Stimulated activated CD4-positive, alpha-beta T cell treated with anti-CD3 and anti-CD28 coated beads, TNF-alpha, amount 100 ng/mL, for 24 hours (primary cell): ENCODE measurements around the gene NEURL3.
"Not testable (repeated sequence)": the region's sequence is repeated elsewhere in the genome, so short reads cannot be mapped to it uniquely, and the experiment has no call there.

Experiments
- DNase-seq, 3 experiments: peaks; one replicate each; pipeline ENCODE4 v3.0.0-alpha.2; 2020; ENCODE audit warnings: low read depth in 3 of 3

NEURL3 gene

DNA sequence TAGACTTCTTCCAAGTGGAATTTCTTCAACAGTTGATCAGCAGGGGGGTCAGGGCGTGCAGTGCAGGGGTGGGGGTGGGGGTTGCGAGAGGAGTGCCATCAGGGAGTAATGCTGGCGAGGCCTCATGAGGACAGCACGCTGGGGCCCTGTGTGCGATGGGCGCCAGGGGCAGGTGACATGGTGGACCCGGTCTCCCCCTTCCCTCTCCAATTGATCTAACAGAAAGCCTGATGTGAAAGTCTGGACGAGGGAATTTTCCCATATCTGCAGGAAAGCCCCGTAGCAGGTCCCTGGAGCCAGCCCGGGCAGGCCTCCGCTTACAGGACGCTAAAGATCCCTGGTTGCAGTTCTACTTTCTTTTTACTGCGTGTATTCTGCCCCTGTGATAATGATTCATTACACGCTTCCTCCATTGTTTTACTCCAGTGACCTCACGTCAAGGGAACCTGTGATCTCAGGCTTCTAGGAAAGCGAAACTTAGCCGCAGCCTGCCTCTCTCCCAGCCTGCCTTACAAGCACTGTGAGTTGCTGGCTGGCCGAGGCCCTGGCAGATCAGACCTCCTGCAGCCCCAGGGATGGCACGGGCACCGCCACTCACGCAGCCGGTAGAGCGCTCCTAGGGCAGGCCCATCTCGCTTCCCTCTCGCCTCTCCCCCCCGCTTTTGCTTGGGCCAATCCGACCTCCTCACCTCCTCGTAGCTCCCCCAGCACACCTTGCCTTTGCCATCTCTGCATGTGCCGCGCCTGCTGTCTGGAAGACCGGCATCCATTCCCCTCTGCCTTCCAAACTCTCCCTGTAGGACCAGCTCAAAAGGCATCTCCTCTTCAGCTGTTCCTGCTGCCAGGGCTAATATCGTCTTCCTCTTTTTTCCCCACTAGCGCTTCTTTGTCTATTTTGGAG lies 19.2 kb downstream of the NEURL3 start:
- peak; percentile 69 to 79 (median 72) for DNase-seq

DNA sequence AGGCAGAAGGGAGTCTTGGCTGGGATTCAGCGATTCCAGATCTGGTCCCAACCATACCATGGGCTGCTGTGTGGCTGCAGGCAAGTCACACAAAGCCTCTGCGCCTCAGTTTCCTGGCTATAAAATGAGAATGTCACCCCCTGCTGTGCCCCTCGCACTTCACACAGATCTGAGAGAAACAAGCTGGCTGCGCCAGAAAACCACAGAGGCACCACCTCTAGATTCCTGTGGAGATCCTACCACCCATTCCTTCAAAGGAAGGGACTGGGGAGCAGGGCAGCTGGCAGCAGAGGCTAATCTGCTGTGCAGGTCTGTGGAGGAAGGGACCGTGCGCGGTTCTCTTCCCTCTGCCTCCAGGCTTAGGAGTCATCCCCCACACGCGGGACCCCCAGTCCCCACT lies 19.8 kb downstream of the NEURL3 start:
- DNase-seq, result no peak

DNA sequence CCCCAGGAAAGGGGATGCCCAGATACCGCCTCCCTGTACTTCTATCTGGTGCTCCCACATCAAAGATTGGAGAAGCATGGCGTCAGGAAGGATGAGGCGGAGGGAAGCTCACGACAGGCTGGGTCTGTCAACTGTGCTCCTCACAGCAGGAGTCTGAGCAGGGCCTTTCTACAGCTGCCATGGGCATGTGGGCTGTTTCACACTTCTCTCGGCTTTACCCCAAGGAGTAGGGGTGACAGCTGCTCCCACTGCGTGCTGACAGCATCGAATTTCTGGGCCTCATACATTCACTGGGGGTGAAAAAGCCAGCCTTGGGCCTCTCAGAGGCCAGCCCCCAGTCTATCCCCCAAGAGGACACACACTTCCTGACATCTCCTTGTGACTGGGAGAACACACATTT lies 21.1 kb downstream of the NEURL3 start:
- no peak for DNase-seq

DNA sequence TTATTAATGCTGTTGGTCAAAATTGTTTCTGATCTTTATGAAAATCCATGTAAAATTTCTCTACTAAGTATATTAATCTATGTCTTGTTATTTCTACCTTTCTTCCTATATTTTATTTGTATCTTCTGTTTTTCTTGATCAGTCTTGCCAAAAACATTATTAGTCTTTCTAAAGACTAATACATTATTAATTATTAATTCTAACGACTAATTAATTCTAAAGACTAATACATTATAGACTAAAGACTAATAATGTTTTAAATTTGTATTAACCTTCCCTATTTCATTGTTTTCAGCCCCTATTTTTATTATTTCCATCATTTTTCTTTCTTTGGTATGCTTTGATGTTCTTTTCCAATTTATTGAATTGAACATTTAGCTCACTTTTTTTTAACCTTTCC lies 27.7 kb downstream of the NEURL3 start:
- DNase-seq, result no peak

DNA sequence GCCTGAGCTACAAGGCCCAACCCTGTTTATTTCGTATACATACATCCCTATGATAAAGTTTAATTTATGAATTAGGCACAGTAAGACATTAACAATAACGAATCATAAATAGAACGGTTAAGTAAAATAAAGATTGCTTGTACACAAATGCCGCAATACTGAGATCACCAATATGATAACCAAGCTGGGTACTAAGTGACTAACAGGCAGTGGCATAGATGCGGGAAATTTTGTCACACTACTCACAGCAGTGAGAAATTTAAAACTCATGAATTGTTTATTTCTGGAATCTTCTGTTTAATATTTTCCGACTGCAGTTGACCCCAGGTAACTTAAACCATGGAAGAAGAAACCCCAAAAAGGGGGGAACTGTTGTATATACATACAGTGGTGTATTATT lies 33.4 kb downstream of the NEURL3 start:
- DNase-seq, result no peak

DNA sequence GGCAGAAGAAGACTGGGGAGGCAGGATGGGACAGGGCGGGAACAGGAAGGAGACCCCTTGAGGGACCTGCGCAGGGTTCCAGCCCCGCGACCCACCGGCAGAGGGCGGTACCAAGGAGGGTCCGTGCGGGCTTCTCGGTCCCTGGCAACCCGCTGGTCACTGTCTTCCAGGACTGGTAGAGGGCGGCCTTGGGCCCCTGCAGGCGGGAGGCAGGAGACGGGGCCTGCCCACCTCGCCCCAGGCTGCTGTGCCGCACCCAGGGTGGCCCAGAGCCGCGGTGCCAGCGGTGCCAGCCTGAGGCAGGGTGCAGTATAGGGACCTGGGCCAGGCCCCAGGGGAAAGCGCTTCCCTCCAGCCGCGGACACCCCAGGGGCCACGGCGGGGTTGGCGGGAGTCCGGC lies 34.5 kb downstream of the NEURL3 start:
- peak in 2 of 3 experiments; percentile 31 to 57 for DNase-seq

DNA sequence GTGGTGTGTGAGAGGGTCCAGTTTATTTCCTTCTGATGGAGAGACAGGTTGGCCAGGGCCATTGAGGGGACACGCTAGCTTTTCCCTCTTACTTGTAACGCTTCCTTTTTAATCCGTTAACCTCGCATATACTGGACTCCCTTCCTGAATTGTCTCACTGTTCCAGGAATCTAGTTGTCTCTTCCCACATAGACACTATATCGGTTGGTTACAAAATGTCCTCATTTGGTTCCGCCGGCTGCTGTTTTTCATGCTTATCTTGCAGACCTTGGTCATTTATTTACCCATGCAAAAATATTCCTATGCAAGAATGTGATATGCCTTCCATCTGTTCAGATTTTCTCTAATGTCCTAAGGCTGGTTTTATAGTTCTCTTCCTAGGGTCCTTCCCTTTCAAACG lies 35.0 kb downstream of the NEURL3 start:
- DNase-seq, result no peak

DNA sequence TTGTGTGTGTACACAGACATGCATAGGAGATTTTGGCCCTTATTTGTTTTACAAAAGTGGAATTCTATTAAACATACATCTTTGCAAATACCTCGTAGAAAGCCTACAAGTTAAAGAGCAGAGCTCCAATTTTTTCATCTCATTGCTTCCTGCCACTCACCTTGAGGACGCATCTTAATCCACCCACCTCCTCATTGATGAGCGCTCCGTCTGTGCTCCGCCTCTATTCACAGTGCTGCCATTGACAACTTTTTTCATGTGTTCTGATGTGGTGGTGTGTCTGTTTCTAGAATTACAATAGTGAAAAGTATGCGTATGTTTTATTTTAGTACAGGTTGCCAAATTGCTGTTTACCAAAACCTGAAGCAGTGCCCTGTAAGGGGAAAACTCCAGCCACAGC lies 36.3 kb downstream of the NEURL3 start:
- no peak for DNase-seq

DNA sequence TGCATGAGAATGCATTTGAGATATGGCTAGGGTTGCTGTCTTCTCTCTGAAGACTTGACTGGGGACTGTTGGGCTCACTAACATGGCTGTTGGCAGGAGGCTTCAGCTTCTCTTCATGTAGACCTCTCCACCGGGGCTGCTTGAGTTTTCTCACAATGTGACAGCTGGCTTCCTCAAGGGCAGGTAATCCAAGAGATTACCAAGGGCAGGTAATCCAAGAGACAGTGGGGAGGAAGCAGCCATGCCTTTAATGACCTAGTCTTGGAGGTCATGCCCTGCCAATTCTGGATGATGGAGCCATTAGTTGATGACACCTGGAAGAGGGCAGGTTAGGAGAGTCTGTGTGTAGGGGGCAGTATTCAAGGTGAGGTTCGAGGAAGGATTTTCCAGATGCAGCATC lies 40.5 kb downstream of the NEURL3 start:
- no peak for DNase-seq

DNA sequence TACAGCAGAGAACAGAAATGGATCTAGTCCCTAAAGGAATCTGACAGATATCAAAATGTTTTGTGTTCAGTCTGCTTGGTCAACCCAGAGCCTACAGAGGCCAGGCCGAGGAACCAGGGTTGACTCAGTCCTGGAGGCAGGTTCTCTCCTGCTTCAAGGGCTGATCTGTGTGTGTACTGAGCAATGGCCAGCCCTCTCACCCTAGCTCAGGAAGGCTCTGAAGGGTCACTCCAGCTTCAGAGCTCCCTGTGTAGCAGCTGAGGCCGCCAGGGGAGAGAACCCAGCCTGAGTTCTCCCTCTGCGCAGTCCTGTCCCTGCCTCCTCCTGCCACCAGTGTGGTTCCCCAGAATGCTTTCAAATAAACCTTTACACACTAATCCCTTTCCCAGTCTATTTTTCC lies 41.1 kb downstream of the NEURL3 start:
- no peak for DNase-seq

DNA sequence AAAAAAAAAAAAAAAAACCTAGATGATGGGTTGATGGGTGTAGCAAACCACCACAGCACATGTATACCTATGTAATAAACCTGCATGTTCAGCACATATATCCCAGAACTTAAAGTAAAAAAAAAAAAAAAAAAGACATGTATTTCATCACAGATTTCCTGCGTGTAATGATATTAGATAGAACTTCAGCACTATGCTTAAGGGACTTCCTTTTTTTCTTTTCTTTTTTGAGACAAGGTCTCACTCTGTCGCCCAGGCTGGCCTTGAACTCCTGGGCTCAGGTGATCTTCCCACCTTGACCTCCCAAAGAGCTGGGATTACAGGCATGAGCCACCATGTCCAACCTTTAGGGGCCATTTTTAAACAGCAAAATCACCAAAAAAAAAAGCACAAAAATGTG lies 42.0 kb downstream of the NEURL3 start:
- no peak for DNase-seq

DNA sequence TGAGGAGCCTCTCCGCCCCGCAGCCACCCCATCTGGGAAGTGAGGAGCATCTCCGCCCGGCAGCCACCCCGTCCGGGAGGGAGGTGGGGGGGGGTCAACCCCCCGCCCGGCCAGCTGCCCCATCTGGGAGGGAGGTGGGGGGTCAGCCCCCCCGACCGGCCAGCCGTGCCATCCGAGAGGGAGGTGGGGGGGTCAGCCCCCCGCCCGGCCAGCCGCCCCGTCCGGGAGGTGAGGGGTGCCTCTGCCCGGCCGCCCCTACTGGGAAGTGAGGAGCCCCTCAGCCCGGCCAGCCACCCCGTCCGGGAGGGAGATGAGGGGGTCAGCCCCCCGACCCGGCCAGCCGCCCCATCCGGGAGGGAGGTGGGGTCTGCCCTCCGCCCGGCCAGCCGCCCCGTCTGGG lies 43.5 kb downstream of the NEURL3 start:
- DNase-seq, result not testable (repeated sequence)

DNA sequence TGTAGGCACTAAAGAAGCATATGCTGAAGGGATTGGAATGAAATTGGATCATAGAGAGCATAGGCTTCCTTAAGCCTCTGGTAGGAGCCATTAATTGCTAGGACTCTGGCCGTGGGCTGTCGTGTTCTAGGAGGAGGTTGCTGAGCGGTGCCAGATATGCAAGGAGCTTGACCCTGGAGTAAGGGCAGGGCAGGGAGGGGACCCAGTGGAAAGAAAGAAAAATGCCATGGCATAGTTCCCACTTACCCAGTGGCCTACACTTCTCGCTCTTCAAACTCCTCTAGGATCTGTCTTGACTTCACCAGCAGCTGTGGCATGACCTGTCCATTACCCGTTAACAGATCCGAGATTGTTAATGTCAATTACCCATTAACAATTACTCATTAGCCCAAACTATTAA lies 53.1 kb downstream of the NEURL3 start:
- DNase-seq, result no peak

DNA sequence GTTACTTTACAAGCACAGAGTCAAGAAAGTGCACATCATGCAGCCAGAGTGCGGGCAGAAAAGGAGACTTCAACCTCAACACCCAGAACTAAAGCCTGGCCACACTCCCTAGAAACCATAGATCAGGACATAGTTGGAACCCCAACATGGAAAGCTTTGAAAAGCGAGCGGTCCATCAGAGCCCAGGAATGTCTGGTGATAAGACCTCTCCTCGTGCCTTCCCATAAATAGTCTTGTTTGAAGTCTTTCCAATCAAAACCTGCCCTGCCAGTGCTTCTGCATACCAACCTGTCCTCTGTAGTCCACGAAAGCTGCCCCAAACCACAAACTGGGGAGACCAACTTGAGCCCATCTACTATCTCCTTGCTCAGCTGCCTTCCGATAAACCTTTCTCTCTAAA lies 55.5 kb downstream of the NEURL3 start:
- no peak for DNase-seq

DNA sequence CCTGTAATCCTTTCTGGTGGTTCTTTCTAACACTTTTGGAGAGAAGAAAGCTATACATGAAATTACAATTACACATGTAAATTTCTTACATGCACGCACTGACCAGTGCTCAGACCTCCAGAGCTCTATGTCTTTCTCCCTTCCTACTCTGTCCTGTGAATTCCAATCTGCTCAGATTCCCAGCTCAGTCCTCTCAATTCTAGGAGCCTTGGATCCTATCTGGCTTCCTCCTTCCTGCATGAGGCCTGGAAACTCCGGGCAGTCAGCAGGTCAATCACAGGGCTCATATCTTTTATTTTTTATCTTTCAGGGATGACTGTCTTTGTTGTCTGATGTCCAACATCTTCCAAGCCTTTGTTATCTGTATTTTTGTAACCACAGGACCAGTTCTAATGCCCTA lies 56.0 kb downstream of the NEURL3 start:
- no peak for DNase-seq

DNA sequence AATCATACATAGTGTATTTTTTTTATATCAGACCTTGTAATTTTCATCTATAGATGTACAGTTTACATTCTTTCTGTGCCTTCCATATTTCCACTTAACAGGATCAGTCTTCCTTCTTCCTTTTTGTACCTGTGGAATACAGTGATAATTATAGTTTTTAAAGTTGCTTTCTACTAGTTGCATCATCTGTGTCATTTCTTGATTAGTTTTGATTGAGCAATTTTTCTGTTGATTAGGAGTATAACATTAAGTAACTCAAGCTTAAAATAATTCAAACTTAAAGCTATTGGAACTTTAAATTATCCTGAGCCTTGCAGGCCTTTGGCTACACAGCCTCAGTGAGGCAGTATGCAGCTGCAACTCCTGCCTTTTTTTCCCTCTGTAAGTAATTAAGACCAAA lies 57.4 kb downstream of the NEURL3 start:
- DNase-seq, result no peak
